GM21529 (cell line): ENCODE results near the gene MAN2B2.
"Not testable (repeated sequence)": the region's sequence is repeated elsewhere in the genome, so short reads cannot be mapped to it uniquely, and the experiment has no call there.

Source experiments
- ATAC-seq: cut with Tn5 transposase; IDR thresholded peaks from one replicate; pipeline ENCODE4 v1.9.1; 2021; ENCODE audit not compliant: unreplicated experiment

Gene MAN2B2

DNA sequence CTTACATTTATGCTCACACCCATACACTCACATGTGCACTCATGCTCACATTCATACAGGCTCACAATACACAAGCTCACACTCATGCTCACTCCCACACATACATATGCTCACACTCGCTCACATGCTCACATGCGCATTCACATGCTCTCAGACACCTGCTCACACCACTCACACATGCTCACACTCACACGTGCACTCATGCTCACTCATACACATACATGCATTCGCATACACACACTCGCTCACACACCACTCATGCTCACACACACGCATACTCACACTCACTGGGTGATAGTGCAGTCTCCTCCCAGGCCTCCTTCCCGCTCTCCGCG lies 90.3 kb downstream of the MAN2B2 start:
- no peak for ATAC-seq

DNA sequence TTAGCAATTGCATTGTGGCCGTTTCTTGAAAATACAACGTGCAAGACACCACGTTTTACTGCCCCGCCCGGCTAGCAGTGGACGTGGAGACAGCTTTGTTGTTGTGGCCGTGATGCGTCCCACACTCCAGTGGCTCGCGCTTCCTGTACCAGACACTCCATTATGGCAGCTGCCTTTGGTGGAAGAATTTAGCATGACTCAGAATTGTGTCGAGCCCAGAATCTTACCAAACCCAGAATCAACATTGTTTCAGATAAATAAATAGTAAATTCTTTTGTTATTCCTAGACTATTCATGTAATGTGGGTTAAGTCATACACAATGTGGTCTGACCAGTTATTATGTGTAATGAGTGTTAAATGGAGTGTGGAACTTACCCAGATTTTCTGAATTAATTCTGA lies 93.4 kb downstream of the MAN2B2 start:
- ATAC-seq: no peak

DNA sequence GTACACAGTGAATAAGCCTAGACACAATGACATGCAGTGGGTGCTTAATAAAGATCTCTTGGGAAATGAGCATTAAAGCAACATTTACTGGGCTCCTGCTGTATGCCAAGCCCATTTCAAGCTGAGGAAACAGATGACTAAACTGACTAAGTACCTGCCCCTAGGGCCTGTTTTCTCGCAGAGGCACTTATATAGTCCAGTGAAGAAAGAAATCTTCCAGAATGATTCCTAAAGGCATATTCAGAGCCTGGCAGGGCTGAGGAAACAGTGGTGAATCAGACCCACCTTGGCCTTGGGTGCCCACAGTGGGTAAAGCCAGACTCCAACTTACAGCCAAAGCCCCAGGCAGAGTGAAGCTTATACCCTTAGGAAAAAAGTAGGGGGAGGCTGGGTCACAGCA lies 96.7 kb downstream of the MAN2B2 start:
- ATAC-seq: no peak

- no peak for ATAC-seq
Observed at GRCh38 chr4:6672131-6672530, 97.1 kb downstream of the MAN2B2 start.

DNA sequence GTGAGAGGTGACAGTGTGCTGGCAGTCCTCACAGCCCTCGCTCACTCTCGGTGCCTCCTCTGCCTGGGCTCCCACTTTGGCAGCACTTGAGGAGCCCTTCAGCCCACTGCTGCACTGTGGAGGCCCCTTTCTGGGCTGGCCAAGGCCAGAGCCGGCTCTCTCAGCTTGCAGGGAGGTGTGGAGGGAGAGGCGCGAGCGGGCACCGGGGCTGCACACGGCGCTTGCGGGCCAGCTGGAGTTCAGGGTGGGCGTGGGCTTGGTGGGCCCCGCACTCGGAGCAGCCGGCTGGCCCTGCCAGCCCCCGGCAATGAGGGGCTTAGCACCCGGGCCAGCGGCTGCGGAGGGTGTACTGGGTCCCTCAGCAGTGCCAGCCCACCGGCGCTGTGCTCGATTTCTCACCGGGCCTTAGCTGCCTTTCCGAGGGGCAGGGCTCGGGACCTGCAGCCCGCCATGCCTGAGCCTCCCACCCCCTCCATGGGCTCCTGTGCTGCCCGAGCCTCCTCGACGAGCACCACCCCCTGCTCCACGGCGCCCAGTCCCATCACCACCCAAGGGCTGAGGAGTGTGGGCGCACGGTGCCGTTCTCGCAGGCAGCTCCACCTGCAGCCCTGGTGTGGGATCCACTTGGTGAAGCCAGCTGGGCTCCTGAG lies 97.7 kb downstream of the MAN2B2 start:
- ATAC-seq: not testable (repeated sequence)
